Smooth muscle cell (in vitro differentiated cells): Measurements from ENCODE around the gene CTBP2. TPM values are rescaled to one million over a fixed set of nuclear protein-coding genes. Genes with fewer than 3 reads are reported as not detected.

Source experiments
- DNase-seq: peaks from one replicate; lab custom pipeline; 2025; ENCODE audit not compliant: unreplicated experiment; lab: John Stamatoyannopoulos, UW
- H2AFZ ChIP-seq: fragments of 200-600 bp; sonication (generic); 2 replicates; pipeline ENCODE4 v1.6.0; 2016; ENCODE audit warnings: antibody characterized with exemption, low read depth, mild to moderate bottlenecking
- H3F3A ChIP-seq: fragments of 200-600 bp; sonication (generic); 2 replicates; pipeline ENCODE4 v1.6.0; 2017; ENCODE audit warnings: antibody characterized with exemption, low read depth
- H3K27ac ChIP-seq: fragments of 200-600 bp; sonication (generic); 2 replicates; pipeline ENCODE4 v1.5.1; 2016; ENCODE audit warnings: low read depth, mild to moderate bottlenecking
- H3K27me3 ChIP-seq: fragments of 200-600 bp; sonication (generic); 2 replicates; pipeline ENCODE4 v1.6.1; 2016; ENCODE audit warnings: low read depth, mild to moderate bottlenecking
- H3K36me3 ChIP-seq: fragments of 200-600 bp; sonication (generic); 2 replicates; pipeline ENCODE4 v1.5.1; 2016; ENCODE audit warnings: low read depth
- H3K4me1 ChIP-seq: fragments of 200-600 bp; sonication (generic); 2 replicates; pipeline ENCODE4 v1.5.1; 2016; ENCODE audit warnings: low read depth
- H3K4me2 ChIP-seq: fragments of 200-600 bp; sonication (generic); 2 replicates; pipeline ENCODE4 v1.6.0; 2016; ENCODE audit warnings: mild to moderate bottlenecking
- H3K4me3 ChIP-seq: fragments of 200-600 bp; sonication (generic); 2 replicates; pipeline ENCODE4 v1.5.1; 2016; ENCODE audit warnings: mild to moderate bottlenecking
- H3K79me2 ChIP-seq: fragments of 200-600 bp; sonication (generic); 2 replicates; pipeline ENCODE4 v1.6.0; 2016; ENCODE audit warnings: low read depth, mild to moderate bottlenecking
- H3K9ac ChIP-seq: fragments of 200-600 bp; sonication (generic); 2 replicates; pipeline ENCODE4 v1.6.0; 2016; ENCODE audit warnings: low read depth
- H3K9me3 ChIP-seq: fragments of 200-600 bp; sonication (generic); replicated peaks from 2 replicates; pipeline ENCODE4 v1.5.1; 2016; ENCODE audit warnings: low read depth
- H4K20me1 ChIP-seq: fragments of 200-600 bp; sonication (generic); 2 replicates; pipeline ENCODE4 v1.6.0; 2016; ENCODE audit warnings: low read depth
- CTCF ChIP-seq: fragments of 200-600 bp; sonication (generic); IDR thresholded peaks from 2 replicates; pipeline ENCODE4 v1.5.1; 2017; ENCODE audit warnings: borderline replicate concordance, mild to moderate bottlenecking, antibody characterized with exemption; ENCODE audit not compliant: insufficient read depth, poor library complexity, severe bottlenecking
- WGBS: methylation state at CpG from one replicate; pipeline ENCODE4 v1.1.7; 2016; ENCODE audit warnings: low lambda C conversion rate; 5-methylcytosine and 5-hydroxymethylcytosine counted together
- polyA plus RNA-seq: library from polyadenylated mRNA; unstranded; fragments of >200 nt; fragmentation: Nextera tagmentation; extraction: Ambion mirVana; gene quantifications from 2 replicates; pipeline ENCODE4 v1.2.1, GENCODE V29; 2016
- total RNA-seq: library from RNA; depleted of rRNA; stranded (reverse); fragments of >200 nt; gene quantifications from 2 replicates; pipeline ENCODE4 v1.2.3, GENCODE V29; 2014

Gene CTBP2
- total and polyA plus RNA-seq, 2 experiments from 2014 or later, result 49.9 to 69.5 TPM

GRCh38 chr10:125026036-125026931 is 134.1 kb downstream of the CTBP2 start:
- H3K79me2 ChIP-seq, result peaks cover 50% of the 10 kb centered on the region
- no peak overlapping the region for H3K4me2 ChIP-seq

GRCh38 chr10:125025341-125025740 is 135.0 kb downstream of the CTBP2 start:
- Histone ChIP-seq H3K4me1 (peaks cover 17% of the 10 kb centered on the region), H3K79me2 (peaks cover 51% of the 10 kb centered on the region), H3K4me3 (no peak overlapping the region), H3K9ac (no peak overlapping the region), H3F3A (no peaks in the 10 kb centered on the region), H3K36me3 (no peaks in the 10 kb centered on the region), H3K9me3 (no peaks in the 10 kb centered on the region), H3K27me3 (no peaks in the 10 kb centered on the region), H3K27ac (no peak overlapping the region), H4K20me1 (peaks cover 100% of the 10 kb centered on the region), H3K4me2 (no peak overlapping the region), H2AFZ (no peak overlapping the region)
- no peak for TF ChIP-seq CTCF
- WGBS, result 69% methylated on average over 12 of the region's 12 CpGs
- DNase-seq, result no peak

More at GRCh38 chr10:125026036-125026931, 134.1 kb downstream of the CTBP2 start:
- Histone ChIP-seq H3K9ac (no peak overlapping the region), H3K4me3 (no peak overlapping the region), H3K27me3 (no peaks in the 10 kb centered on the region), H3K9me3 (no peaks in the 10 kb centered on the region), H2AFZ (no peak overlapping the region), H3K36me3 (no peaks in the 10 kb centered on the region), H3F3A (no peaks in the 10 kb centered on the region), H3K27ac (no peak overlapping the region), H3K4me1 (peaks cover 17% of the 10 kb centered on the region), H4K20me1 (peaks cover 100% of the 10 kb centered on the region)
- DNase-seq, result no peak
- WGBS, result 97% methylated on average over 45 of the region's 51 CpGs
- TF ChIP-seq CTCF, result no peak

- Histone ChIP-seq H3K27me3 (no peaks in the 10 kb centered on the region), H3K79me2 (peaks cover 54% of the 10 kb centered on the region), H2AFZ (no peak overlapping the region), H3F3A (no peaks in the 10 kb centered on the region), H3K27ac (no peak overlapping the region), H3K4me2 (no peak overlapping the region), H3K9me3 (no peaks in the 10 kb centered on the region), H3K9ac (no peak overlapping the region), H3K4me3 (no peak overlapping the region), H3K4me1 (peaks cover 14% of the 10 kb centered on the region), H4K20me1 (peaks cover 100% of the 10 kb centered on the region), H3K36me3 (no peaks in the 10 kb centered on the region)
- no peak for DNase-seq
- WGBS, result 88% methylated on average over 16 of the region's 16 CpGs
- no peak for TF ChIP-seq CTCF
These were observed 135.7 kb downstream of the CTBP2 start for GRCh38 chr10:125024497-125025234.
